HG02973 (cell line): ENCODE measurements around the gene INPP5A.

Experiments
- ATAC-seq: cut with Tn5 transposase; IDR thresholded peaks from one replicate; pipeline ENCODE4 v1.9.1; 2021; ENCODE audit warnings: moderate library complexity; ENCODE audit not compliant: unreplicated experiment

INPP5A gene

GRCh38 chr10:132624847-132625471, 87.4 kb downstream of the INPP5A start:
- no peak for ATAC-seq

GRCh38 chr10:132626019-132626760, 88.6 kb downstream of the INPP5A start:
- no peak for ATAC-seq

DNA sequence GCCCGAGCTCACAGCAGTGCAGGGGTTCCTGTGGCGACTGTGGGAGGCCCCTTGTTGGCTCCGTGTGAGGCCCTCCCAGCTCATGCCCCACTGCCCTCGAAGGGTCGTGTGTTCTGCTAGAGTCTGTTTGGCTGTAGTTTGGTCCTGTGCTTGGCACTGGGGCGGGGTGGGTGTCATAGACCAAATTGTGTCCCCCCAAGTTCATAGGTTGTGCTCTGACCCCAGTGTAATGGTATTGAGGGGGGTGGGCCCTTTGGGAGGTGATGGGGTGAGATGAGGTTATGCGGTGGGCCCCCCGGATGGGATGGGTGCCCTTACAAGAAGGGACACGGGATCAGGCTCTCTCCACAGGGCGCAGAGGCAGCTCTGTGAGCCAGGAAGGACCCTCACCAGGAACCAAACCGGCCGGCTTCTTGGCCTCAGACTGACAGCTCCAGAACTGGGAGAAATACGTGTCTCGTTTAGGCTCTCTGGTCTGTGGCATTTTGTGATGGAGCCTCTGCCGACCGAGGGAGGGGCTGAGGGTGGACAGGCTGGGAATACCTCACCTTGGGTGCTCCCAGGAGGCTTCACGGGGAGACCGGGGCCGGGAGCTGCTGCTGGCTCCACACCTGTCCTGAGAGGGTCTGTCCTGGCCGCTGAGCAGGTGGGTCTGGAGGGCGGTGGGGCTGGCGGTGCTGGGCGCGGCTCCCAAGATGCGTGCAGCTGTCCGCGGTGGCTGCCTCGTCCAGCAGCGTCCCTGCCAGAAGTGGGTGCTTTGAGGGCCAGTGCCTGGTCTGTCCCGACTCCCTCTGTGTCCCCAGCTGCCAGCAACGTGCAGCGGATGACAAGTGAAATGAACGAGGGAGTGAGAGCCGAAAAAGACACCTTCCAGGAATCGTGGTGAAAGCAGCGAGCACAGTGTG, 89.4 kb downstream of the INPP5A start:
- no peak for ATAC-seq

- ATAC-seq = no peak
Measured at GRCh38 chr10:132627666-132628531, 90.3 kb downstream of the INPP5A start.

GRCh38 chr10:132628966-132629900, 91.6 kb downstream of the INPP5A start:
- no peak for ATAC-seq

GRCh38 chr10:132630156-132630555, 92.6 kb downstream of the INPP5A start:
- ATAC-seq = no peak

GRCh38 chr10:132630666-132631337, 93.2 kb downstream of the INPP5A start:
- no peak for ATAC-seq

DNA sequence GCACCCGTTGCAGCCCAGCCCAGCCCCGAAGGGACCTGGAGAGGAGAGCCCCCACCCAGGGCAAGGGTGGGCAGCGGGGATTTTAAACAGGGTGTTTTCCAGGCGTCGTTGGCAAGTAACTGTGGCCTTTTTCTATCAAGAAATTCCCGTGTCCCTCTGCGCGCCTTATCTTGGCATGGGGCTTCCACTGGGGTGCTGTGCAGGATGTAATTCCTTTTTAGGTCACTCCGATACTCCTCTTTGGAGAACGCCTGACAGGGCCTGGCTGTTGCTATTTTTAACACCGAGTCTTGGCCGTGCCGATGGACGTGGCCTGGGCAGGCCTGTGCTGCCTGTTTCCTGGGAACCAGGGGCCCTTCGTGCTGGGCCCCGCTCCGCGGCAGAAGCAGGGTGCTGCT, 93.8 kb downstream of the INPP5A start:
- ATAC-seq = no peak

- no peak for ATAC-seq
Measured at GRCh38 chr10:132632091-132632561, 94.5 kb downstream of the INPP5A start.

DNA sequence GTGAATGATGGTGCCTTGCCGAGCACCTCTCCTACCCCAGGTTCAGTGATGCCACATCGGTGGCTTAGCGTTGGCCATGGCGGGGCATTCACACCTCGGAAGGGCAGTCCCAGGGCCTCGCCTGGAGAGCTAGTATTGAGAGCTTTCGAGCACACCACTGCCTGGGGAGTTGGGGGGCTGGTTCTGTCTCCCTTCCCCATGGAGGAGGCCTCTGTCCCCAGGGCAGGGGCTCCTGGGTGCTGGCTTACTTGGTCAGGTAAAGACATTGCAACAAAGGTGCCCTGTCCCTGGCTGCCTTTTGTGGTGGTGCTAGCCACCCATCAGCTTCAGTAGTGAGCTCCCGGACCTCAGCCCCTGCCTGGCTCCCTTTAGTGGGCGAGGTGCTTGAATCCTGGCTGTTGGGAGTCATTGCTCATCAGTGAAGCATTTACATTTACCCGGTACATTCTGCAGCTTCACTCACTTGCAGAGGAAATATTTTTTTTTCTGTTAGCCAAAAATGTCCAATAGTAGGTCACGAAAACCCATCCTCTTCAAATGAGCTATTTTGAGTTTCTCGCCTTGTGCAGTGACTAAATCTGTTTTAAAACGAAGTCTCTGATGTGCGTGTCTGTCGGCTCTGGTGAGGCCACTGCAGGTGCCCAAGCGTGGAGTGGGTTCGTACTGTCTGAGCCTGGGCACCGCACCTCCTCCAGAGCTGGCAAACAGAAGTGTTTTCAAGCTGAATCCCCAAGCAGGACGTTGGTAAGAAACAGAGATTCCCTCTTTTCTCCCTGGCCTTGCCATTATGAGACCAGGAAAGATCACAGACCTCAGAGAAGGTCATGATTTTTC, 95.5 kb downstream of the INPP5A start:
- ATAC-seq = no peak

DNA sequence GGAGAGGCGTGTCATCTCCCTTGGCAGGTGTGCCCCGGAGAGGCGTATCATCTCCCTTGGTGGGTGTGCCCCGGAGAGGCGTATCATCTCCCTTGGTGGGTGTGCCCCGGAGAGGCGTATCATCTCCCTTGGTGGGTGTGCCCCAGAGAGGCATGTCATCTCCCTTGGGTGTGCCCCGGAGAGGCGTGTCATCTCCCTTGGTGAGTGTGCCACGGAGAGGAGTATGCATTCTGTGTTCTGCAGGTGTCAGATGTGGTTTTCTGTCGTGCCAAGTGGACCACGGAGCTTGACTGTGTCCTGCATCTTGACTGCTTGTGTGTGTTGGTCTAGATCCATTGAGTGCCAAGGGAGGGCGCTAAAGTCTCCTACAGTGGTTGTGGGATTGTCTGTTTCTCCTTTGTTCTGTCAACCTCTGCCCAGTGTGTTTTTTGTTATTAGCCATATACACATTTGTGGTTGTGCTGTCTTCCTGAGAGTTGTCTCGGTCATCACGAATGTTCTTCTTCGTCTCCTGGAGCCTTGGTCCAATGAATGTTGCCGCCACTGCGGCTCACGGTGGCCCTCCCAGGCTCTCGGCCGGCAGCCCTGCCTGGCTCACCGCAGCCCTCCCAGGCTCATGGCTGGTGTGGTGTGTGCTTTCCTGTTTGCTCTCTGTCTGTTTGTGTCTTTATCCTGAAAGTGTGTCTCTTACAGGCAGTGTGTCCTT, 96.8 kb downstream of the INPP5A start:
- ATAC-seq = no peak

- ATAC-seq = no peak
Measured at GRCh38 chr10:132634947-132635271, 97.3 kb downstream of the INPP5A start.

GRCh38 chr10:132636358-132636757, 98.8 kb downstream of the INPP5A start:
- no peak for ATAC-seq

GRCh38 chr10:132637477-132638129, 100.0 kb downstream of the INPP5A start:
- ATAC-seq = peak; percentile 63

DNA sequence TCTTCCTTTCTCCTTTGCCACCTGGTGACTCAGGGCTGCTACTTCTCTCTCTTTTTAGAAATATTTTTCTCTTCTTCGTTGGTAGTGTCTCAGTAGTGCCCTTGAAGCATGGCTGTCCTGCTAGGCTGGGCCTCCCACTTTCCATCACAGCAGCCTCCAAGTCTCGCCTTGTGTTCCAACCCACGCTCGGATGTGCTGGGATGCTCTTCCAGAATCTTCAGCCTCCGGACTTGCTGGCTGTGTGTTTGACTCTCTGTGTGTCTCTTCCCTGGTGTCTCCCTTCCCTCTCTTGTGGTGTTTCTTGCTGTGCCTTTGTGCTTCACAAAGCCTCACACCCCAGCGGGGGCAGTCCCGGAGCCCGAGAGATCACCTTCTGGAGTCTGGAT, 100.5 kb downstream of the INPP5A start:
- no peak for ATAC-seq

DNA sequence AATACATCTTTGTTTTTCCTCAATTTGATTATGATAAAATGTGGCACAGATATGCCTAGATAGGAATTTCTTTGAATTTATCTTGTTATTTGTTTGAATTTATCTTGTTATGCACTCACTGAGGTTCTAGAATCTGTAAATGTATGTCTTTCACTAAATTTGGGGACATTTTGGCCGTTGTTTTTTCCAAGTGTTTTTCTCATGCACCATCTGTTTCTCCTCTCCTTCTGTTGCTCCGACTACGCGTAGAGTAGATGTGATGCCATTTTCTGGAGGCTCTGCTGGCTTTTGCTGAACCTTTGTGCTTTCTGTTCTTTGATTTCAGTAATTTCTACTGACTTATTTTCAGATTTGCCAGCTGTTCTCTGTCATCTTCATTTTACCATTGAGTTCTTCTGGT, 101.9 kb downstream of the INPP5A start:
- no peak for ATAC-seq
